HepG2 (cell line): Measurements from ENCODE around the gene WDR54. TPM values are rescaled to one million over a fixed set of nuclear protein-coding genes. Genes with fewer than 3 reads are reported as not detected.
A peak's percentile ranks its signal among the peaks of the same experiment; 100 is the strongest.

Source experiments
- CEBPZ ChIP-seq: IDR thresholded peaks from 2 replicates; pipeline ENCODE4 v1.6.1; 2012; ENCODE audit warnings: low read length, improper control_type of control experiment
- CENPBD1 ChIP-seq: sonication (generic); formaldehyde crosslinking; IDR thresholded peaks from 2 replicates; pipeline ENCODE4 v1.8.0; 2022; ENCODE audit warnings: missing genetic modification reagents, low read depth, mild to moderate bottlenecking, borderline replicate concordance
- CREBL2 ChIP-seq: sonication (generic); formaldehyde crosslinking; IDR thresholded peaks from 2 replicates; pipeline ENCODE4 v1.8.1; 2023; ENCODE audit warnings: missing genetic modification reagents, mild to moderate bottlenecking, borderline replicate concordance
- DMTF1 ChIP-seq: sonication (generic); formaldehyde crosslinking; IDR thresholded peaks from 2 replicates; pipeline ENCODE4 v1.4.0; 2020; ENCODE audit warnings: mild to moderate bottlenecking, missing genetic modification reagents
- EED ChIP-seq: sonication (generic); formaldehyde crosslinking; IDR thresholded peaks from 2 replicates; pipeline ENCODE4 v1.5.0; 2020; ENCODE audit warnings: mild to moderate bottlenecking, missing genetic modification reagents
- ERF ChIP-seq: IDR thresholded peaks from 2 replicates; pipeline ENCODE4 v1.6.1; 2018; ENCODE audit warnings: missing biosample characterization, missing genetic modification reagents
- FOSL2 ChIP-seq: sonication (generic); formaldehyde crosslinking; IDR thresholded peaks from 2 replicates; pipeline ENCODE4 v1.4.0; 2020; ENCODE audit warnings: missing genetic modification reagents
- JUN ChIP-seq: sonication (generic); formaldehyde crosslinking; IDR thresholded peaks from 2 replicates; pipeline ENCODE4 v1.4.0; 2020; ENCODE audit warnings: mild to moderate bottlenecking, missing genetic modification reagents
- KAT2B ChIP-seq: fragments of 150-350 bp; IDR thresholded peaks from 2 replicates; pipeline ENCODE4 v1.6.1; 2014; ENCODE audit warnings: low read depth, low read length, borderline replicate concordance
- NFATC3 ChIP-seq: sonication (generic); formaldehyde crosslinking; IDR thresholded peaks from 2 replicates; pipeline ENCODE4 v1.5.1; 2020; ENCODE audit warnings: mild to moderate bottlenecking, missing genetic modification reagents
- PAF1 ChIP-seq: IDR thresholded peaks from 2 replicates; pipeline ENCODE4 v1.6.1; 2016; ENCODE audit warnings: missing genetic modification reagents, missing compliant biosample characterization
- RBAK ChIP-seq: sonication (generic); formaldehyde crosslinking; IDR thresholded peaks from 2 replicates; pipeline ENCODE4 v1.5.1; 2020; ENCODE audit warnings: mild to moderate bottlenecking, missing genetic modification reagents
- REXO4 ChIP-seq: sonication (generic); formaldehyde crosslinking; IDR thresholded peaks from 2 replicates; pipeline ENCODE4 v1.8.0; 2022; ENCODE audit warnings: missing genetic modification reagents, mild to moderate bottlenecking, borderline replicate concordance
- SIX1 ChIP-seq: sonication (generic); formaldehyde crosslinking; IDR thresholded peaks from 2 replicates; pipeline ENCODE4 v1.4.0; 2020; ENCODE audit warnings: missing genetic modification reagents, borderline replicate concordance
- SRF ChIP-seq: IDR thresholded peaks from 2 replicates; pipeline ENCODE4 v1.6.1; 2011; ENCODE audit warnings: mild to moderate bottlenecking, low read depth, low read length, moderate library complexity
- ZBTB37 ChIP-seq: sonication (generic); formaldehyde crosslinking; IDR thresholded peaks from 2 replicates; pipeline ENCODE4 v1.4.0; 2020; ENCODE audit warnings: mild to moderate bottlenecking, missing genetic modification reagents
- ZKSCAN5 ChIP-seq: sonication (generic); formaldehyde crosslinking; IDR thresholded peaks from 2 replicates; pipeline ENCODE4 v1.5.1; 2020; ENCODE audit warnings: mild to moderate bottlenecking, missing genetic modification reagents
- ZNF460 ChIP-seq: sonication (generic); formaldehyde crosslinking; IDR thresholded peaks from 2 replicates; pipeline ENCODE4 v1.5.1; 2020; ENCODE audit warnings: missing genetic modification reagents, mild to moderate bottlenecking, borderline replicate concordance
- ZNF614 ChIP-seq: IDR thresholded peaks from 2 replicates; pipeline ENCODE4 v1.6.1; 2018; ENCODE audit warnings: missing biosample characterization, missing genetic modification reagents, inconsistent platforms, borderline replicate concordance
- ZNF891 ChIP-seq: sonication (generic); formaldehyde crosslinking; IDR thresholded peaks from 2 replicates; pipeline ENCODE4 v1.5.0; 2020; ENCODE audit warnings: mild to moderate bottlenecking, missing genetic modification reagents
- polyA plus RNA-seq, 8 experiments: library from polyadenylated mRNA; depleted of rRNA in 3 of 8; stranded (reverse) in 7 of 8; unstranded in 1 of 8; fragments of >200 nt; fragmentation: Illumina TruSeq in 4 of 8; extraction: Trizol in 4 of 8; gene quantifications; 2 replicates each; pipeline versions ENCODE4 v1.2.1 to v1.2.3, GENCODE V29; 2011 to 2016; ENCODE audit warnings: low read depth in 4 of 8, missing spikeins in 1 of 8, mixed read lengths in 1 of 8; ENCODE audit not compliant: insufficient read depth in 1 of 8
- total RNA-seq, 5 experiments: library from RNA; depleted of rRNA; stranded (reverse); fragments of >200 nt; fragmentation: Illumina TruSeq; extraction: Trizol; gene quantifications; 2 replicates each; pipeline ENCODE4 v1.2.3, GENCODE V29; 2016; ENCODE audit warnings: low read depth in 1 of 5
- TF ChIP-seq, protein P1 (sequence below): sonication (generic); formaldehyde crosslinking; IDR thresholded peaks from 2 replicates; pipeline ENCODE4 v1.4.0; 2020; ENCODE audit warnings: mild to moderate bottlenecking, missing genetic modification reagents

WDR54 gene
- total and polyA plus RNA-seq, 2 of the 13 experiments (the other 11 are each of a cell fraction or from before 2014, with no cell fraction given) = 2.0 to 17.3 TPM

DNA sequence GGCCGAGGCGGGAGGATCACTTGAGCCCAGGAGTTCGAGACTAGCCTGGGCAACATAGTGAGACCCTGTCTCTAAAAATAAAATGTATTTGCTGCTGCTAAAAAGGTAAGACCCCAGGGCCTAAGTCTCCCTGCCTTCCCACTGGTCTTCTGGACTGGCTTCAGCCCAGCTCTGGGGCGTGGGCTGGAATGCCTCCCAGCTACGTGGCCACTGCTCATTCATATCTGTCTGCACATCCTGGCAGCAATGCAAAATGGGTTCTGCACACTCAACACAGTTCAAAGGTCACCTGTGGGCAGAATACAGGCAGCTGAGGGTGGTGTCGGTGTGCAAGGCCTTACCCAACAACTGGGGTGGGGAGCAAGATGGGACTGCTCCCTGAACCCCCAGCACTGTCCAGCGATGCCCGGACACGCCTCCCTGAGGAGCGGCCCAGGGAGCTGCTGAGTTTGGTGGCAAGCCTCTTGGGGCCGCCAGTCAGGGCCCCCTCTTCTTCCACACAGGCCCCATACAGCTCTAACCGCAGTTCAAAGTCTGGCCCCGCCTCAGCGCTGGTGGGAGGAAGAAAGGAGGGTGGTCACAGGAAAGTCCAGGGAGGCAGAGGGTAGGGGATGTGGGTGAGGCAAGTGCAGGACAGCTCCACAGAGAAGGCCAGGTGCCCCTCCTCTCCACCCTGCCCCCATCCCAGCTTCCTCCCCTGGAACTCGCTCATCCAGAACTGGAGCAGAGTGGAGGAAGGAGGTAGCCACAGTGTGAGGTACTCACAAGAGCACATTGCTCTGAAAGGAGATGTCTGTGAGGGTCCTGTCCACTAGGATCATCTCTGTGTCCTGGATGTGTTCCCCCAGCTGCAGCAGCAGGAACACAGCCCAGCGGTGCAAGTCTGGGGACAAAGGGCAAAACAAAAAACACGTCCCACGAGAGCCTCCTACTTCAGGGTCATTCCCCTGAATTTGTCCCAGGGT is 8.2 kb downstream of the WDR54 start (continued):
- TF ChIP-seq EED (CRISPR knock-in tag) = no peak
- TF ChIP-seq FOSL2 (CRISPR knock-in tag) = peak; percentile 43; the same call in 1 of the 2 replicates
- no peak for TF ChIP-seq REXO4
- TF ChIP-seq NFATC3 (CRISPR knock-in tag) = no peak
- TF ChIP-seq KAT2B = no peak
- peak; percentile 66; the same call in 1 of the 2 replicates for TF ChIP-seq JUN (CRISPR knock-in tag)
- TF ChIP-seq SIX1 (CRISPR knock-in tag) = peak; percentile 44; the same call in 1 of the 2 replicates
- TF ChIP-seq ZKSCAN5 (CRISPR knock-in tag) = no peak
- no peak for TF ChIP-seq CENPBD1
- TF ChIP-seq ERF (CRISPR knock-in tag) = no peak; the same call in 1 of the 2 replicates
- peak; percentile 79; the same call in 1 of the 2 replicates for TF ChIP-seq ZNF614
- no peak for TF ChIP-seq CREBL2
- peak; percentile 79; the same call in 1 of the 2 replicates for TF ChIP-seq RBAK (CRISPR knock-in tag)
- TF ChIP-seq ZNF460 = no peak; the same call in 1 of the 2 replicates
- TF ChIP-seq, protein P1, sequence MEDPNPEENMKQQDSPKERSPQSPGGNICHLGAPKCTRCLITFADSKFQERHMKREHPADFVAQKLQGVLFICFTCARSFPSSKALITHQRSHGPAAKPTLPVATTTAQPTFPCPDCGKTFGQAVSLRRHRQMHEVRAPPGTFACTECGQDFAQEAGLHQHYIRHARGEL (CRISPR knock-in tag) = no peak
- TF ChIP-seq ZNF891 (CRISPR knock-in tag) = no peak; the same call in 1 of the 2 replicates
- TF ChIP-seq SRF = no peak
- TF ChIP-seq PAF1 (CRISPR knock-in tag) = no peak
- no peak for TF ChIP-seq CEBPZ
- TF ChIP-seq ZBTB37 (CRISPR knock-in tag) = no peak
- TF ChIP-seq DMTF1 (CRISPR knock-in tag) = peak; percentile 73; the same call in 1 of the 2 replicates
